NCI-H748 (cell line): ENCODE data around the gene SGCE.

Experiments
- DNase-seq: peaks from one replicate; lab custom pipeline; 2025; ENCODE audit not compliant: unreplicated experiment; lab: John Stamatoyannopoulos, UW

Gene SGCE

DNA sequence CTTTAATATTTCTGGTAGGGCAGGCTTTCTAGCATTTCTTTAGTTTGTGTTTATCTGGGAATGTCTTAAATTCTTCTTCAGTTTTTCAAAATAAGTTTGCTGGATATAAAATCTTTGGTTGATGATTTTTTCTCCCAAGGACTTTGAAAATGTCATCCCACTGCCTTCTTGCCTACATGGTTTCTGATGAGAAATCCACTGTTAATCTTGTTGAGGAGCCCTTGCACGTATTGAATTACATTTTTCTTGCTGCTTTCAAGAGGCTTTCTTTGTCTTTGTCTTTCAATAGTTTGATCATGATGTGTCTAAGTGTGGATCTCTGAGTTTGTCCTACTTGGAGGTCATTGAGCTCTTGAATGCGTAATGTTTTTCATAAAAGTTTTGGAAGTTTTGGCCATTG lies 80.3 kb downstream of the SGCE start:
- DNase-seq: no peak

DNA sequence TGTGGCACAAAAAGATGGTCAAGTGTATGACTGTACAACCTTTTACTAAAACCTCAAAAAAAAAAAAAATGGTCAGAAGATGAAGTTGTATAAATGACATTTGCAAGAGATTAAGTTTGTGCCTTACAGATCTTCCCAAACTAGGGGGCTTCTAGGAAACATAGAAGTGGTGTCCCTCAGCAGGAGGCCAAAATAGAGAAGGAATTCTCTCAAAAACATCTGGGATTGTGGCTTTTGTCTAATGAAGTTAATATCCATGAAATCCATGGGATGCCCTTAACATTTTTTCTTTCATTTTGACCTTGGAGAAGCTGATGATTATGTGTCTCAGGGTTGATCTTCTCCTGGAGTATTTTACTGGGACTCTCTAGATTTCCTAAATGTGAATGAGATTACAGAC lies 84.1 kb downstream of the SGCE start:
- DNase-seq: no peak

DNA sequence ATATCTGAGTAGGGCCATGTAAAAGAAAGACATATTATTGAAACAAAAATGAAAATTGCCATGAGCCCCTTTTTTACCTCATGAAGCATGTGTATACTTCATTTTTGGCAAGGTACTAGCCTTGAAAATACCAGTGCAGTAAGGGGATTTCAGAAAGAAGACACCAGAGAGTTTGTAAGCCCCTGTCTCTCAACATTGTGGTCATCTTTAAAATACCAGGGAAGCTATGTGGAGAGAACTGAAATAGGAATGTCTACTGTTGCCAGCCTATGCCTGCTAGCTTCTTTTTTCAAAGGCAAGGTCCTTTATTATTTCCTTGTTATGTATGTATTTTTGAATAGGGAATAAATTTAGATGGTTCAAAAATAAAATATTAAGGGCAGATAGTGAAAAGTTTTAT lies 88.5 kb downstream of the SGCE start:
- DNase-seq: no peak

DNA sequence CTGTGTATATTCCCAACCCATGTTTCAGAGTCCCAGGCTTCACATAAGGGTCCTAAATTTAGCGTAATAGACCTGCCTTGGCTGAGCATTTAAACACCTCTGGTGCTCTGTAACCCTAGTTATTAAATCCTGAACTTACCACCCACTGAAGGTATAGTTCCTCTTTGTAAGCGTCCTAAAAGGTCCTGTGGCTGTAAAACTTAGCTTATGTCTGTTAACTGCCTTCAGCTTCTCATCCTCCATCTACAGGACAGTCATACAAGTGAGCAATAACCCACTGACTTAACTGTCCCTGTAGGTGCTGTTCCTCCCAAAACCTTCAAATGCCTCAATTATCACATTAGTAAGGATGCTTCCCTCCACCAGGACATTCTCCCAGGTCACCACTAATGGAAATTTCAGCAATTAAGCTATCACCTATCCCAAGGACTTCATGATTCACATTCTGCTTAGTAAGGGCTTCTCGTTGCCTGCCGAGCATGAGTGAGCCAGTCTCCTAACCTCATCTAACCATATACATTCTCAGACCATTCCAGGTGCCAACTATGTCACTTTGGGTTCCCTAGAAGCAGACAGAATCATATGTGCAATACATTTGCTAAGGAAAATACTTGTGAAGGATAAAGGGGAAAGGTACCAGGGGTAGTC lies 90.6 kb downstream of the SGCE start:
- DNase-seq: no peak

DNA sequence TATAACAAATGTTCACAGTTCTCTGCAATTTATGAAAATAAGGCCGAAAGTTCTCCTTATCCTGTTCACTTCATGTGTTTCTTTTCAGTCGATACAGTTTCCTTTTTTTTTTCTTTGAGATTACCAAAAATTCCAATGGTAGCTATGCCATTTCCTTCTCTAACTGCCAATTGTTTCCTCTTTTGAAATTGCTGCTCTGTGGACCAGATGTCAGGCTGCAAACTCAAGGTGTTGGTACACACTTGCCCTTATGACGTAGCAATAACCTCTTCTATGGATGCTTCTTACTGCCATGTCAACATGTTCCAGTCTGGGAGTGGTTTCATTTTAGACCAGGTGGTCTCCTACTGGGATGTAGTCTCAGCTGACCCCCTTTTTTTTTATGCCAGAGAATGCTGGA lies 93.4 kb downstream of the SGCE start:
- no peak for DNase-seq

DNA sequence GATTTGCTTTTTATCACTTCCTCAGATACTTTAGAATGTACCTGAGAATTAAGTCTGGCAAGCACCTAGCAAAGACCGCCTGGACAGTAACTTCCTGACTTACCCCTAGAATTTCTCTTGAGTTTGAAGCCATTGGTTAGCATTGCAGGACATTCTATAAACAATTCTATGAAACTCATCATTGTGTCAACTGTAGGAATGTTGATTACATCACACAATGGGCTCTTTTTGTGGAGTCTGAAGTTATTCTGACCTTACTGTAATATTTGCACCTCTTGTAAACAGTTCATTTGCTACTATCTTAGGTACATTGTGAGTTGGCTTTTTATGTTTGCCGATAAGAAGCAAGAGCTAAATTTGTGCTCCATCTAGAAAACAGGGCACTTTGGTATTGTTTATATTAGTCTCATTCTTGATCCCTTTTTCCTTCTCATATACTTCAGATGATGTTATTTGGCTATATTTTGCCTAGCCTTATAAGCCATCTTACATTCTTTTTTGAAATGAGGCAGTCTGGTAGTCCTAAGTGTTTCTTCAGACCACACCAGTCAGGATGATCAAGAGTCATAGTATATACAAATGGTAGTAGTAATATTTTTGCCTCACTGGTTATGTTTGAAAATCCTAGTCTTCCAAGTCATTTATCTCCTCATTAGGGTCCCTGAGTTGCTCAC lies 94.0 kb downstream of the SGCE start:
- DNase-seq: no peak

DNA sequence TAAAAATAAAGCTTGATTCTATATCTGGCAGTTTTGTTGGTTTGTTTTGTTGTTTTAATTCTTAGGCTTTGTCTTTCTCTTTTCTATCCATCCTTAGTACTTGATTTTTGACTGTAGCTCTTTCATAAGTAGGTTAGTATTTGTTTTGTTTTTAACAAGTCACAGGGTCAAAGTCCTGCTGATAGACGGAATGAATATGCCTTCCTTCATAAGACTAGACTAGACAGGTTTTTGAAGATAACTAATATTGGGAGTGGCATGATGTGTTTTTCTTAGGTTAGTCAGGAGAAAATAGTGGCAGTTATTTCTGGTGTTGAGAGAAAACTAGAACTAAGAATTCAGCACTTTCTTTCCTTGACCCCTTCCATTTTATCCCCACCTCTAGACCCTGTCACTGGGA lies 96.0 kb downstream of the SGCE start:
- no peak for DNase-seq

DNA sequence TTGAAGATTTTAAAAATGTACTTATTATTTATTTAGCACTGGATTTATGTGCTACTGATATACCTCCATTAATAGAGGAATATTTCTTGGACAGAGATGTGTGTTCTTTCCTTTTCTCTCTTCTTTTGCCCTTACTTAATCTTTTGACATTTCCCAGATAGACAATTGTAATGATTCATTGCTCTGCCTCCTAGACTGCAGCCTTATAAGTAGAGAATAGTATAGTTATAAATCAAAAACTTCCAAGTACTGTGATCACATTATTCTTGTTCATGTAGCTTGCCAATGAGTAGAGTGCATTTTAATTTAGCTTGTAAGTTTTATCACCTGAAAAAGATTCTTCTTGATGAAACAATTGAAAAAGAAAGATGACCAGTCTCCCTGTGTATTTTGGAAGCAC lies 98.7 kb downstream of the SGCE start:
- DNase-seq: no peak

DNA sequence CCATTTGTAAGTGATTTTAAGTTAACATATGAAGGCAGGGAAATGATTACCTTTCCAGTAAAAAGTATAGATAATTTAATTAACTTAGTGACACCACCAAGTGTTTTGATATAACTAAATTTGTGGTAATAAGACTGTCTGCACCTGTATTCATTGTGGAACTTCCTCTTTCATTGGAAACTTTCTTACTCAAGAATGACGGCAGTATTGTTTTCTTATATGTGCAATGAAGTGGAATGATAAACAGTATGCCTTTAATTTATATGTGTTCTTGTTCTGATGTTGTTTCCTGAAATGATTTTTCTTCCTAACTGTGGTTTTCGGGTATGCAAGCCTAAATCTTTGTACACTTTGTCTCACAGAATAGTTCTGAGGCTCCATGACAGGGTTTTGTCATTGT lies 99.9 kb downstream of the SGCE start:
- DNase-seq: no peak

DNA sequence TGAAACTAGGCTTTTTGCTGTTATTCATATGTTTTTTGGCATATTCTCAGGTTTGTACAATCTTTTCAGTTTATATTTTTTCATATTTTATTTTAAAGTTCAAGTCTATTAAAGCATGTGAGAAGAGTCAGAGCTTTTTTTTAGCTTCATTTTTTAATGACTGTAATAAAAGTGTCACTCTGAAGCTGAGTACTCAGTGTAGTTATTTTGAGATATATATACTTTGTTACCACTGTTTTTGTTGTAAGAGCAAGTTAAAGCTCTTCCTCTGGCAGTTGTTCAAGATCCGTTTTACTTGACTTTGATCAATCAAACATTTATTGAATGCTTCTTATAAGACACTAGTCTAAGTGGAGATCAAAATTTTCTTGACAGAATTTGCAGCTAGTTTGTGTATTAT lies 108.8 kb downstream of the SGCE start:
- no peak for DNase-seq

DNA sequence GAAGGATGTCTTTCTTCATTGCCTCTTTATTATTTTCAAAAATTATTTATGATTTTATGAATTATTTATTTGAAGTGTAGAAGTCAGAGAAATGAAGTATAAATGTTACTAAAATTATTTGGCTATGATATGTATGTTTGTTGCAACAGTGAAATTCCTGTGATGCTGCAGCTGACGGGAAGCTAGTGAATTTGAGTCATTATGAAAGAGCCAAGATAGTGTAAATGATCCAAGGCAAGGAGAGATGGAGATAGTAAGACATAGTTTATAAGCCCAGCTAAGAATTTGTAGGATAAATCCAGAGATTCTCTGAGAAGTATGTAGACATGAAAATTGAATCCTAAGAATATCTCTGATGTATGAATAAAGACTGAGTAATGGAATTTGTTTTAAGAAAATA lies 115.5 kb downstream of the SGCE start:
- DNase-seq: no peak
